NB4 (cell line): ENCODE results near the gene ZDHHC18.

Experiments
- MYC ChIP-seq: IDR thresholded peaks from 2 replicates; pipeline ENCODE4 v1.6.1; 2011; ENCODE audit warnings: low read depth, low read length
- POLR2A ChIP-seq: IDR thresholded peaks from 2 replicates; pipeline ENCODE4 v1.6.1; 2011; ENCODE audit warnings: mild to moderate bottlenecking; ENCODE audit not compliant: insufficient read length; ENCODE audit errors: extremely low read depth
- TF ChIP-seq, protein P1 (sequence below): IDR thresholded peaks from one replicate; pipeline ENCODE4 v1.5.1; 2012; ENCODE audit warnings: low read depth, low read length

GRCh38 chr1:26785611-26786436 is 40.7 kb upstream of the ZDHHC18 start:
- TF ChIP-seq, protein P1, sequence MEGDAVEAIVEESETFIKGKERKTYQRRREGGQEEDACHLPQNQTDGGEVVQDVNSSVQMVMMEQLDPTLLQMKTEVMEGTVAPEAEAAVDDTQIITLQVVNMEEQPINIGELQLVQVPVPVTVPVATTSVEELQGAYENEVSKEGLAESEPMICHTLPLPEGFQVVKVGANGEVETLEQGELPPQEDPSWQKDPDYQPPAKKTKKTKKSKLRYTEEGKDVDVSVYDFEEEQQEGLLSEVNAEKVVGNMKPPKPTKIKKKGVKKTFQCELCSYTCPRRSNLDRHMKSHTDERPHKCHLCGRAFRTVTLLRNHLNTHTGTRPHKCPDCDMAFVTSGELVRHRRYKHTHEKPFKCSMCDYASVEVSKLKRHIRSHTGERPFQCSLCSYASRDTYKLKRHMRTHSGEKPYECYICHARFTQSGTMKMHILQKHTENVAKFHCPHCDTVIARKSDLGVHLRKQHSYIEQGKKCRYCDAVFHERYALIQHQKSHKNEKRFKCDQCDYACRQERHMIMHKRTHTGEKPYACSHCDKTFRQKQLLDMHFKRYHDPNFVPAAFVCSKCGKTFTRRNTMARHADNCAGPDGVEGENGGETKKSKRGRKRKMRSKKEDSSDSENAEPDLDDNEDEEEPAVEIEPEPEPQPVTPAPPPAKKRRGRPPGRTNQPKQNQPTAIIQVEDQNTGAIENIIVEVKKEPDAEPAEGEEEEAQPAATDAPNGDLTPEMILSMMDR = no peak
- no peak for TF ChIP-seq POLR2A
- TF ChIP-seq MYC = no peak
